ENCODE results near the gene UBE4B. TPM values are rescaled to one million over a fixed set of nuclear protein-coding genes. Genes with fewer than 3 reads are reported as not detected.

Gene UBE4B
- total RNA-seq, 1 experiment from 2014 or later = 44.7 TPM

- BruUV-seq (replicated peaks) = no TSS peak
- no peak for ATAC-seq
- Histone ChIP-seq H2AFZ (ENCODE audit: low read depth, low read length, poor library complexity, severe bottlenecking) (no peak overlapping the region), H3K9ac (ENCODE audit: low read length) (no peak overlapping the region), H3K4me3 (replicated peaks in 1 of 2; ENCODE audit: low read depth in 1 of 2, low read length in 2 of 2) (no peak overlapping the region), H3K79me2 (ENCODE audit: insufficient read depth, low read length) (peaks cover 19% of the 10 kb centered on the region), H3K4me1 (ENCODE audit: control insufficient read depth in 1 of 2, insufficient read depth in 2 of 2, low read length in 2 of 2) (peaks cover 11 to 23% of the 10 kb centered on the region in 2 experiments), H3K27ac (ENCODE audit: low read depth, low read length) (no peak overlapping the region), H3K9me3 (ENCODE audit: control insufficient read depth in 1 of 2, insufficient read depth in 1 of 2, low read depth in 1 of 2, low read length in 2 of 2) (no peaks in the 10 kb centered on the region), H4K20me1 (ENCODE audit: insufficient read depth) (peaks cover 4% of the 10 kb centered on the region), H3K9me2 (ENCODE audit: insufficient read depth) (no peaks in the 10 kb centered on the region), H3K4me2 (ENCODE audit: low read length) (no peak overlapping the region), H3K27me3 (ENCODE audit: insufficient read depth, low read length) (no peaks in the 10 kb centered on the region), H3K36me3 (ENCODE audit: control insufficient read depth in 1 of 2, insufficient read depth in 2 of 2, low read length in 2 of 2) (no peaks in the 10 kb centered on the region)
- intact Hi-C loops (cut with micrococcal nuclease) = no loop called here
- ChIA-PET RAD21 (ENCODE audit: low non-redundant PET in 1 of 2, low total read pairs in 2 of 2, uncharacterized antibody in 2 of 2, unreplicated experiment in 2 of 2) (no interaction called here), CTCF (interaction anchor here (0.6 kb wide), 1 partner anchor 44 kb away, joined by 3 read pairs; no protein-coding TSS in a partner anchor), POLR2A (no interaction called here)
- no peak for DNase-seq (ENCODE audit: low read depth, low spot score)
- no peak for TF ChIP-seq EZH2phosphoT487 (IDR thresholded peaks at IDR 0.05; ENCODE audit: borderline replicate concordance)
- TF ChIP-seq EGR1 (IDR thresholded peaks at IDR 0.05; ENCODE audit: low read depth) = no peak
- TF ChIP-seq SP1 (IDR thresholded peaks at IDR 0.05; ENCODE audit: low read depth) = no peak
- TF ChIP-seq YY1 (IDR thresholded peaks at IDR 0.05; ENCODE audit: extremely low read depth, insufficient replicate concordance, low read depth, low read length) = no peak
- TF ChIP-seq POLR2A (IDR thresholded peaks at IDR 0.05; ENCODE audit: borderline replicate concordance, extremely low read depth, insufficient read depth, insufficient read length) = no peak
- no peak for TF ChIP-seq JUND (IDR thresholded peaks at IDR 0.05)
- TF ChIP-seq ZFX (IDR thresholded peaks at IDR 0.05) = no peak
- no peak for TF ChIP-seq POLR2AphosphoS5 (IDR thresholded peaks at IDR 0.05; ENCODE audit: low read depth, low read length)
- TF ChIP-seq CBX3 (IDR thresholded peaks at IDR 0.05; ENCODE audit: low read depth) = no peak
- no peak for TF ChIP-seq FOSL1 (IDR thresholded peaks at IDR 0.05; ENCODE audit: low read depth)
- no peak for TF ChIP-seq TCF7L2 (IDR thresholded peaks at IDR 0.05; ENCODE audit: borderline replicate concordance, extremely low read depth, insufficient read depth, insufficient read length)
- TF ChIP-seq EZH2 (IDR thresholded peaks at IDR 0.05) = no peak
- no peak for TF ChIP-seq CEBPB (IDR thresholded peaks at IDR 0.05; ENCODE audit: low read depth)
- no peak for TF ChIP-seq SRF (IDR thresholded peaks at IDR 0.05; ENCODE audit: low read depth)
- no peak for TF ChIP-seq ZBTB33 (IDR thresholded peaks at IDR 0.05; ENCODE audit: extremely low read depth, insufficient replicate concordance, low read length)
- no peak for TF ChIP-seq ELF1 (IDR thresholded peaks at IDR 0.05; ENCODE audit: borderline replicate concordance, low read depth)
Observed at GRCh38 chr1:10207810-10208209, 175.1 kb downstream of the UBE4B start.
